Type B pancreatic cell (in vitro differentiated cells): ENCODE results near the gene EYA3. TPM values are rescaled to one million over a fixed set of nuclear protein-coding genes. Genes with fewer than 3 reads are reported as not detected.

Experiments used
- DNase-seq: peaks from one replicate; pipeline ENCODE4 v3.0.0; 2021; ENCODE audit warnings: mixed read lengths; ENCODE audit not compliant: unreplicated experiment; ENCODE audit errors: extremely low spot score
- H3K27ac Mint-ChIP-seq: 2 replicates; pipeline ENCODE4 v1.8.0; 2021; ENCODE audit warnings: mild to moderate bottlenecking, mixed read lengths
- H3K27me3 Mint-ChIP-seq: 2 replicates; pipeline ENCODE4 v1.8.0; 2021; ENCODE audit warnings: mixed read lengths
- H3K36me3 Mint-ChIP-seq: 2 replicates; pipeline ENCODE4 v1.8.0; 2021; ENCODE audit warnings: mixed read lengths
- H3K4me1 Mint-ChIP-seq: one replicate; pipeline ENCODE4 v1.8.0; 2021; ENCODE audit warnings: mixed read lengths; ENCODE audit not compliant: unreplicated experiment
- H3K4me3 Mint-ChIP-seq: 2 replicates; pipeline ENCODE4 v1.8.0; 2021; ENCODE audit warnings: mild to moderate bottlenecking, mixed read lengths
- H3K9me3 Mint-ChIP-seq: 2 replicates; pipeline ENCODE4 v1.8.0; 2021; ENCODE audit warnings: mixed read lengths
- CTCF ChIP-seq: fragments of 200-600 bp; sonication (generic); conservative IDR thresholded peaks from 2 replicates; pipeline ENCODE4 v1.5.0; 2021; ENCODE audit warnings: antibody characterized with exemption, mild to moderate bottlenecking
- total RNA-seq: library from RNA; stranded (reverse); gene quantifications from 2 replicates; pipeline ENCODE4 v1.2.1, GENCODE V29; 2021; ENCODE audit warnings: low replicate concordance

EYA3 gene
- total RNA-seq, 1 donor from 2014 or later = 35.4 TPM

- peaks cover 20% of the 10 kb centered on the region for H3K27me3 Mint-ChIP-seq
- no peak for DNase-seq
- no peak overlapping the region for H3K4me3 Mint-ChIP-seq
- H3K27ac Mint-ChIP-seq = no peak overlapping the region
- H3K4me1 Mint-ChIP-seq = peaks cover 10% of the 10 kb centered on the region
- H3K36me3 Mint-ChIP-seq = no peaks in the 10 kb centered on the region
- TF ChIP-seq CTCF = no peak
- no peaks in the 10 kb centered on the region for H3K9me3 Mint-ChIP-seq
Observed at GRCh38 chr1:27931184-27931583, 157.2 kb downstream of the EYA3 start.

- H3K4me1 Mint-ChIP-seq = no peaks in the 10 kb centered on the region
- peaks cover 4% of the 10 kb centered on the region for H3K27me3 Mint-ChIP-seq
- no peak overlapping the region for H3K27ac Mint-ChIP-seq
- no peaks in the 10 kb centered on the region for H3K36me3 Mint-ChIP-seq
- H3K9me3 Mint-ChIP-seq = no peaks in the 10 kb centered on the region
- no peak overlapping the region for H3K4me3 Mint-ChIP-seq
- no peak for DNase-seq
- TF ChIP-seq CTCF = no peak
Observed at GRCh38 chr1:27928216-27928954, 160.0 kb downstream of the EYA3 start.

GRCh38 chr1:27922272-27922671 is 166.1 kb downstream of the EYA3 start:
- no peaks in the 10 kb centered on the region for H3K36me3 Mint-ChIP-seq
- H3K27me3 Mint-ChIP-seq = peaks cover 12% of the 10 kb centered on the region
- H3K4me3 Mint-ChIP-seq = no peak overlapping the region
- no peaks in the 10 kb centered on the region for H3K4me1 Mint-ChIP-seq
- H3K27ac Mint-ChIP-seq = no peak overlapping the region
- DNase-seq = no peak
- no peak for TF ChIP-seq CTCF
- H3K9me3 Mint-ChIP-seq = no peaks in the 10 kb centered on the region

Other genes starting within 250 kb of the EYA3 start
- 0.98 and 3.1 TPM in 2 replicates for gene THEMIS2, start 216.1 kb downstream of the EYA3 start, total RNA-seq
- 28.0 and 44.6 TPM in 2 replicates for gene RPA2, start 174.0 kb downstream of the EYA3 start, total RNA-seq
- gene SMPDL3B, start 153.6 kb downstream of the EYA3 start, total RNA-seq = 3.2 and 3.6 TPM in 2 replicates
- 8.0 and 12.6 TPM in 2 replicates for gene XKR8, start 128.6 kb downstream of the EYA3 start, total RNA-seq
- gene PTAFR, start 88.1 kb upstream of the EYA3 start, total RNA-seq = 0.48 and 0.95 TPM in 2 replicates
- gene DNAJC8, start 144.4 kb upstream of the EYA3 start, total RNA-seq = 60.3 and 90.2 TPM in 2 replicates
- gene ATP5IF1, start 147.5 kb upstream of the EYA3 start, total RNA-seq = 143 and 144 TPM in 2 replicates
- 21.5 and 40.2 TPM in 2 replicates for gene SESN2, start 170.9 kb upstream of the EYA3 start, total RNA-seq
- 12.4 and 17.8 TPM in 2 replicates for gene MED18, start 240.4 kb upstream of the EYA3 start, total RNA-seq